Activated T-helper 1 cell treated with anti-CD3 and anti-CD28 coated beads, Interleukin-12 subunit alpha, Interleukin-12 subunit beta, Interleukin-2, Interleukin-4 antibody, amounts not matched to agents 30 ng/mL and 10 ng/mL and 1 ng/mL, durations not matched to agents 14 hours and 24 hours and 36 hours (primary cell): ENCODE data around the gene FASN. TPM values are rescaled to one million over a fixed set of nuclear protein-coding genes. Genes with fewer than 3 reads are reported as not detected.

Source experiments
- DNase-seq: peaks from one replicate; pipeline ENCODE4 v3.0.0; 2021; ENCODE audit warnings: low spot score
- H3K27ac Mint-ChIP-seq: one replicate; pipeline ENCODE4 v1.8.0; 2021; ENCODE audit warnings: mild to moderate bottlenecking, mixed read lengths
- H3K27me3 Mint-ChIP-seq: one replicate; pipeline ENCODE4 v1.8.0; 2022; ENCODE audit warnings: mild to moderate bottlenecking, moderate library complexity, mixed read lengths; ENCODE audit not compliant: insufficient read depth
- H3K36me3 Mint-ChIP-seq: one replicate; pipeline ENCODE4 v1.8.0; 2021; ENCODE audit warnings: low read depth, mixed read lengths
- H3K4me1 Mint-ChIP-seq: one replicate; pipeline ENCODE4 v1.8.0; 2021; ENCODE audit warnings: low read depth, mixed read lengths
- H3K4me3 Mint-ChIP-seq: one replicate; pipeline ENCODE4 v1.8.0; 2021; ENCODE audit warnings: mild to moderate bottlenecking, moderate library complexity, mixed read lengths
- H3K9me3 Mint-ChIP-seq: one replicate; pipeline ENCODE4 v1.8.0; 2021; ENCODE audit warnings: mixed read lengths
- intact Hi-C: fragments of 100-400 bp; cut with micrococcal nuclease; formaldehyde crosslinking; loops from one replicate; pipeline ENCODE4 v1.15.1; 2024
- total RNA-seq: library from RNA; stranded (reverse); gene quantifications from 2 replicates; pipeline ENCODE4 v1.2.3, GENCODE V29; 2022

FASN gene
- total RNA-seq, 1 donor from 2014 or later = 421 TPM

DNA sequence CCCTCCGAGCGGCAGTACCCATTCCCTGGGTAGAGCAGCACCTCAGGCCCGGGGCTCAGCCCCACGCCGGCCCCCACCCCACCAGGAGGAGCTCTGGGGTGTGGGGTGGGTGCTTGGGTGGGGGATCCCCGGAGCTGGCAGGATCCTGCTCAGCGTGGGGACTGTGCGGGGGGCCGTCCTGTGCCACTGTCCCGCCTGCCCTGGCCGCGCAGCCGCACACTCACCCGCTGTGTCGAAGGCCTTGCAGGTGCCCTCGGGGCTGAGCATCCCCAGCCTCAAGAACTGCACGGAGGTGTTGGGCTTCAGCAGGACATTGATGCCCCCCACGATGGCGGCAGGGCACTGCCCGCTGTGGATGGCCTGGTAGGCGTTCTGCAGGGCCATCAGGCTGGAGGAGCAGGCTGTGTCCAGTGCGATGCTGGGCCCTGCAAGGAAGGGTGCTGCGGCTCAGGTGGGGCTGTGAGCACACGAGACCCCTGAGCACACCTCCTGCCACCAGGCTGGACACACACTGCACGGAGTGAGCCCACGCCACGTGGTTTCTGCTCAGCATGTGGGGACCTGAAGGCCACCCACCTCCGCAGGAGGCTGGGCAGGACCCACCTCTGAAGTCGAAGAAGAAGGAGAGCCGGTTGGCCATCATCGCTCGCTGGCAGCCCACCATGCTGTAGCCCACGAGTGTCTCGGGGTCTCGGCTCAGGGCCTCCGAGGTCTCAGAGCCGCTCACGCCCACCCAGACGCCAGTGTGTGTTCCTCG, 4.9 kb downstream of the FASN start:
- no peaks in the 10 kb centered on the region for H3K4me1 Mint-ChIP-seq
- H3K36me3 Mint-ChIP-seq = peaks cover 15% of the 10 kb centered on the region
- no peak overlapping the region for H3K27ac Mint-ChIP-seq
- H3K9me3 Mint-ChIP-seq = no peaks in the 10 kb centered on the region
- no peak overlapping the region for H3K4me3 Mint-ChIP-seq
- intact Hi-C loops = no loop called here
- H3K27me3 Mint-ChIP-seq = no peaks in the 10 kb centered on the region
- no peak for DNase-seq

DNA sequence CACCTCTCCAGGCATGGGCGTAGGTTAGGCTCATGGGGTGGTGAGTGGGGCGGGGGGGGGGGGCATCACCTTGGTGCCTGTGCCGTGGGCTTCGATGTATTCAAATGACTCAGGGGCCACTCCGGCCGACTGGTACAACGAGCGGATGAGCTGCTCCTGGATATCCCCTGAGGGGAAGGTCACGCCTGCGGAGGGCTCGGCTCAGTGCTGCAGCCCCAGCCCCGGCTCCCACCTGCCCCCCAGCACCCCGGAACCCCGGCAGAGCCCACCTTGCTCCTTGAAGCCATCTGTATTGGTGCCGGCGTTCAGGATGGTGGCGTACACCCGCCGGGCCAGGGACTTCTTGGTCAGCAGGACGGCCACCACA, 5.4 kb downstream of the FASN start:
- Mint-ChIP-seq H3K4me3 (no peak overlapping the region), H3K36me3 (peaks cover 17% of the 10 kb centered on the region), H3K9me3 (no peaks in the 10 kb centered on the region), H3K27ac (no peak overlapping the region), H3K27me3 (no peaks in the 10 kb centered on the region), H3K4me1 (no peaks in the 10 kb centered on the region)
- DNase-seq = no peak
- intact Hi-C loops = no loop called here

DNA sequence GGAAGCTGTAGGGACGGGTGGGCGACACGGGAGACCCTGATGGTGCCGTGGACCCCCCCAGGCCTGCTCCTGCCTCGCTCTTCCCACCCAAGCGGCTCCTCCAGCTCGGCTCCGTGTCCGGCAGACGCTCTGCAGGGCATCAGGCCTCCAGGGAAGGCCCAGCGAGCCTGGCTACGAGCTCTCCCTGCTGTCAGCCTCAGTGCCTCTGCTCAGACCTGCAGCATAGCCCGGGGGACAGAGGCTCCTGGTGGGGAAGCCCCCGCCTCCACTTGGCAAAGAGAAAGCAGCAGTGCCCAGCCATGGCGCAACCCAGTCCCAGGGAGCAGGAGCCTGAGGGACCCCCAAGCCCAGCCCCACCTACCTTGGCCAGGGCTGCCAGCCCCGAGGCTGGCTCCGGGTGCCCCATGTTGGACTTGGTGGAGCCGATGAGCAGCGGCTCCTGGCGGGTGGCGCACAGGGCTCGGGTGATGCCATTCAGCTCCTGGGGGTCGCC, 5.9 kb downstream of the FASN start:
- intact Hi-C loops = no loop called here
- H3K4me3 Mint-ChIP-seq = no peak overlapping the region
- no peak for DNase-seq
- H3K9me3 Mint-ChIP-seq = no peaks in the 10 kb centered on the region
- H3K4me1 Mint-ChIP-seq = no peaks in the 10 kb centered on the region
- H3K27me3 Mint-ChIP-seq = no peaks in the 10 kb centered on the region
- H3K36me3 Mint-ChIP-seq = peaks cover 17% of the 10 kb centered on the region
- H3K27ac Mint-ChIP-seq = no peak overlapping the region

DNA sequence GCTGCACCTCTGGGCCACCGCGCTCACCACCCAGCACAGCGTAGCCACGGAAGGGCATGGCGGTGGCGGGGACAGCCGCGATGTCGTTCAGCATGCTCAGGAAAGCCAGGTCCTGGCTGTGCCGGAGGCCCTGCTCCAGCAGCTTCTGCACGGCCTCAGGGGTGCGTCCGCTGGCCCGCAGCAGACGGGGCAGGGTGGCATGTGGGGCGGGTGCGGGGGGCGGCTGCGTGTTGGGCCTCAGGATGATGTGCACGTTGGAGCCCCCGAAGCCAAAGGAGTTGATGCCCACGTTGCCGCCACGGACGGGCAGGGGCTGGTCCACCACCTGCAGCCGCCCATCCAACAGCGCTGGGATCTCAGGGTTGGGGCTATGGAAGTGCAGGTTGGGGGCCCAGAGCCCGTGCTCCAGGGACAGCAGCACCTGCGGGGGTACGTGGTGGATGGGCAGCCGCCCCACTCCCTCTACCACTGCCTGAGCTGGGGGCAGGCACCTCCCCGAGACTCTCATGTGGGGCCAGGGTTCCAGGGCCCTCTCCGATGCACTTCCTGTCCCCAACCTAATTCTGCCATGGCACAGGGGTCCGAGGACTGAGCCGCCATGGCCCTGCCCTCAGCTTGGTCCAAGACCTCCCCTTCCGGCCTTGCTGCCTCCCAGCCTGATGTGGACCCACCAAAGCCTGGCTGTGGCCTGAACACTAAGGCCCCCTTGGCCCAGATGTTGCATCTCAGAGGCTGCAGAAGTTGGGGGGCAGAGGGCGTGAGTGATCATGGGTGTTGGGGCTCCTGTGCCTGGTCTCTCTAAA, 6.6 kb downstream of the FASN start:
- Mint-ChIP-seq H3K27me3 (no peaks in the 10 kb centered on the region), H3K4me1 (no peaks in the 10 kb centered on the region), H3K27ac (no peak overlapping the region), H3K4me3 (no peak overlapping the region), H3K36me3 (peaks cover 17% of the 10 kb centered on the region), H3K9me3 (no peaks in the 10 kb centered on the region)
- DNase-seq = no peak
- intact Hi-C loops = no loop called here

DNA sequence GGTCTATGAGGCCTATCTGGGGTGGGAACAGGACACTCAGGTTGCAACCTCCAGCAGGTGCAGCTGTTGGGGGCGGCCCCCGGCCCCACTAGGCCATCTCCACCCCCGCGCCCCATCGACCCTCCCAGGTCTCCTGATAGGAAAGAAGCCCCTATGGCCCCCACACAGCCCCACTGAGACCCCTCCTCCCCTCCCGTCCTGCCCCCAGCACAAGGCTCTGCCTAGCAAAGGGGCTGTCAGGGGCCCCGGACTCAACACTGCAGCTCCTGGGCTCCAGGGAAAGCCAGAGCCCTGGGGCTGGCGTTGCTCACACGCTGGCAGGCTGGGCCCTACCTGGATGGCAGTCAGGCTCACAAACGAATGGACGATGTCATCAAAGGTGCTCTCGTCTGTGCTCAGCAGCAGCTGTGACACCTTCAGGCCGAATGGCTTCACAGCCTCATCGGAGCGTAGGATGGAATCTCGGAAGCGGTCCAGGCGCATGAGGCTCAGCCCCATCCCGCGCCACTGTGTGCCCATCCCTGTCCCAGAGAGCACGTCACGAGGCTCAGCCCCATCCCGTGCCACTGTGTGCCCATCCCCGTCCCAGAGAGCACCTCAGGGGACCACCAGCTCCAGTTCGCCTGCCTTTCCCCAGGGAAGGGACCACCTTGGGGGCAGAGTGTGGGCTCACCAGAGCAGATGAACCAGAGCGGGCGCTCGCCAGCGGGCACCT, 7.3 kb downstream of the FASN start:
- H3K4me1 Mint-ChIP-seq = no peaks in the 10 kb centered on the region
- no peaks in the 10 kb centered on the region for H3K9me3 Mint-ChIP-seq
- peaks cover 13% of the 10 kb centered on the region for H3K36me3 Mint-ChIP-seq
- DNase-seq = no peak
- no peak overlapping the region for H3K27ac Mint-ChIP-seq
- H3K27me3 Mint-ChIP-seq = no peaks in the 10 kb centered on the region
- intact Hi-C loops = no loop called here
- no peak overlapping the region for H3K4me3 Mint-ChIP-seq

DNA sequence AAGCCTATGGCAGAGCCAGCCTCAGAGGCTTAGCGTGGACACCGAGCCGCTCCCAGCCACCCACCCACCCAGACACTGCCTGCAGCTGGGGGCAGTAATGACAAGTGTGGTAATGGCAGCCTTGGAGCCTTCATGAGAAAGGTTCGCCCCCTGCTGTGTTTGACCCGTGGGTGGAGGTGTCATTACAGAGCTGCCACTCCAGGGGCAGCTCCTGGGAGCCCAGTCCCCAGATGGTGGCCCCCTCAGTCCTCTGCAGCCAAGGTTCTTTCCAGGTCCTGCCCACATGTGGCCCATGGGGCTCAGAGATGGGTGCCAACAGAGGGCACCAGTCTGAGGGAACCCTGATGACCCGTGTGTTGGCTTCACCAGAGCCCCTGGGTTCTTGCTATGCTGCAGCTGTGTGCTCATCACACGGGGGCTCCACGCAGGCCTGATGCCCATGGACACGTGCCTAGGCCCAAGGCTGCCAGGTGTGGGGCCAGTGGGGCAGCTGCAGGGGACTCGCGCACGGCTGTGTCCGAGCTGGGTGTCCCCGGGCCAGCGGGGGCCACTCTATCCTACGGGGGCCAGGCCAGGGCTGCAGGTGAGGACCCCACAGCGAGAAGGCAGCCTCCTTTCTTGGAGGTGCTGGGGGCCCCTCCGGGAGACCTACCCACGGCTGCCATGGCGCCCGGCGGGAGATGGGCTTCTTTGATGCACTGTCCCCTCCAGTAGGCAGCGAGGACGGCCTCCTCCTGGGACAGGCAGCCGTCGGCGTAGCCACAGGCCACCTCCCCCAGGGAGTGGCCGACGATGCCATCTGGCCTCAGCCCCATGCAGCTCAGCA, 8.1 kb downstream of the FASN start:
- no peaks in the 10 kb centered on the region for H3K4me1 Mint-ChIP-seq
- H3K9me3 Mint-ChIP-seq = no peaks in the 10 kb centered on the region
- no peak overlapping the region for H3K27ac Mint-ChIP-seq
- intact Hi-C loops = no loop called here
- peaks cover 13% of the 10 kb centered on the region for H3K36me3 Mint-ChIP-seq
- H3K27me3 Mint-ChIP-seq = no peaks in the 10 kb centered on the region
- no peak for DNase-seq
- H3K4me3 Mint-ChIP-seq = no peak overlapping the region

DNA sequence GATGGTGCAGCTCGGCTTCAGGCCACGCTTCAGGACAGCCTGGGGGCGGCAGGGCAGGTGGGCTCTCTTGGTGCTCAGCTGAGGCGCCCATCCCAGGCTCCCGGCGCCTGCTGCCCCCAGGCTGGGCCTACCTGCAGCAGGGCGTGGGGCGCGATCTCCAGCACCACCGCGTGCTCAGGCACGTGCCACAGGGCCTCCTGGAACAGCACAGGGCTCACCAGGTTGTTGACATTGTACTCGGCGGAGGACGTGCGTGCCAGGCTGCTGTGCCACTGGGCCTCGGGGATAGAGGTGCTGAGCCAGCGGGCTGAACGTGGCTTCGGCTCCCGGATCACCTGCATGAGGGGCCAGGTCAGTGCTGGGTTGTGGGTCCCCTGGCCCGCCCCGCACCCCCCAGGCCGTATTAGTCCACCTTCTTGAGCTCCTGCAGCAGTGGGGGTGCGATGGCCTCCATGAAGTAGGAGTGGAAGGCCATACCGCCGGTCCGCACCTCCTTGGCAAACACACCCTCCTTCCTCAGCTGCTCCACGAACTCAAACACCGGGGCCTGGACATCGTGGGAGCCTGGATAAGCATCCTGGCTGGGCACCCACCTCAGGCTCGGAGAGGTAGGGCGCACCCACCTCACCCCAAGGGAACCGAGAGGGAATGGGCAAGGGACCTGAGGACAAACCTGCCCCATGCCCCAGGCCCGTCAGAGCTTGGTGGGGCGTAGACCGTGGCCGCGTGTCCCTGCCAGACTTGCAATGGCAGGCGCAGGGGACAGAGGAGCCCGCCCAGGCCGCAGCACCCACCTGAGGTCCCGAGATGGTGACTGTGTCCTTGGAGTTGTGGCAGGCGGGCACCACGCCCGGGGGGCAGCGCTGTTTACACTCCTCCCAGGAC, 9.0 kb downstream of the FASN start:
- H3K9me3 Mint-ChIP-seq = no peaks in the 10 kb centered on the region
- H3K27me3 Mint-ChIP-seq = no peaks in the 10 kb centered on the region
- intact Hi-C loops = no loop called here
- H3K27ac Mint-ChIP-seq = no peak overlapping the region
- no peaks in the 10 kb centered on the region for H3K4me1 Mint-ChIP-seq
- H3K36me3 Mint-ChIP-seq = peaks cover 13% of the 10 kb centered on the region
- no peak for DNase-seq
- no peak overlapping the region for H3K4me3 Mint-ChIP-seq

DNA sequence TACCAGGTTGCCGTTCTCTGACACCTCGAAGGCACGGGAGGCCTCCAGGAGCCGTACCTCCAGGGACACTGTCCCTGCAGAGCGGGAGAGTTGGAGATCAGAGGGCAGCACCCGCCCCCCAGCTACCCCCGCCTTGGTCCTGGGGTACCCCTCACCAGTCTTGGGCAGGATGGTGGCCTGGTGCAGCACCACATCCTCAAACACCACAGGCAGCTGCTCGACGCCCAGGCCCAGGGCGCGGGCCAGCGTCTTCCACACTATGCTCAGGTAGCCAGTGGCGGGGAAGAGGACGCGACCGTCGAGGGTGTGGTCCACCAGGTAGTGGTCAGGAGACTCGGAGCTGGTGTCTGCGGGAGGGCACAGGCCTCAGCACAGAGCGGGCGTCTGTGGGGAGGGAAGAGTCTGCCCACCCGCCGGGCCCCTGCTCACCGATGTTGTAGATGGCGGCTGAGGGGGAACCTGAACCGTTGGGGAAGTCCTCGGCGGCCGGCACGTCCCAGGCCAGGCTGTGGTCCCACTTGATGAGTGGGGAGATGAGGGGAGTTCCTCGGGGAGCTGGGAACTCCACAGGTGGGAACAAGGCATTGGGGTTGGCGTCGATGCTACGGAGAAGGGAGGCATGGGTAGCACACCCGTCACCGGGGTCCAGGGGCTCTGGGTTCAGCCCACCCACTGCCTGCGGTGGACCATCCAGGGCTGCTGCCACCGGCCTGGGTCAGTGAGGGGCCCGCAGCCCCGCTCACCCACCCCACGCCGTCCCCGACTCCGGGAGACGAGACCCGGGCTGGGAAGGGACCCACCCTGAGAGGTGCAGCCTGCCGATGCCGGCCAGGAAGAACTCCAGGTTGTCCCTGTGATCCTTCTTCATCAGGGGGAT, 9.8 kb downstream of the FASN start:
- intact Hi-C loops = no loop called here
- DNase-seq = no peak
- Mint-ChIP-seq H3K36me3 (peaks cover 11% of the 10 kb centered on the region), H3K27ac (no peak overlapping the region), H3K4me1 (no peaks in the 10 kb centered on the region), H3K4me3 (no peak overlapping the region), H3K27me3 (no peaks in the 10 kb centered on the region), H3K9me3 (no peaks in the 10 kb centered on the region)

DNA sequence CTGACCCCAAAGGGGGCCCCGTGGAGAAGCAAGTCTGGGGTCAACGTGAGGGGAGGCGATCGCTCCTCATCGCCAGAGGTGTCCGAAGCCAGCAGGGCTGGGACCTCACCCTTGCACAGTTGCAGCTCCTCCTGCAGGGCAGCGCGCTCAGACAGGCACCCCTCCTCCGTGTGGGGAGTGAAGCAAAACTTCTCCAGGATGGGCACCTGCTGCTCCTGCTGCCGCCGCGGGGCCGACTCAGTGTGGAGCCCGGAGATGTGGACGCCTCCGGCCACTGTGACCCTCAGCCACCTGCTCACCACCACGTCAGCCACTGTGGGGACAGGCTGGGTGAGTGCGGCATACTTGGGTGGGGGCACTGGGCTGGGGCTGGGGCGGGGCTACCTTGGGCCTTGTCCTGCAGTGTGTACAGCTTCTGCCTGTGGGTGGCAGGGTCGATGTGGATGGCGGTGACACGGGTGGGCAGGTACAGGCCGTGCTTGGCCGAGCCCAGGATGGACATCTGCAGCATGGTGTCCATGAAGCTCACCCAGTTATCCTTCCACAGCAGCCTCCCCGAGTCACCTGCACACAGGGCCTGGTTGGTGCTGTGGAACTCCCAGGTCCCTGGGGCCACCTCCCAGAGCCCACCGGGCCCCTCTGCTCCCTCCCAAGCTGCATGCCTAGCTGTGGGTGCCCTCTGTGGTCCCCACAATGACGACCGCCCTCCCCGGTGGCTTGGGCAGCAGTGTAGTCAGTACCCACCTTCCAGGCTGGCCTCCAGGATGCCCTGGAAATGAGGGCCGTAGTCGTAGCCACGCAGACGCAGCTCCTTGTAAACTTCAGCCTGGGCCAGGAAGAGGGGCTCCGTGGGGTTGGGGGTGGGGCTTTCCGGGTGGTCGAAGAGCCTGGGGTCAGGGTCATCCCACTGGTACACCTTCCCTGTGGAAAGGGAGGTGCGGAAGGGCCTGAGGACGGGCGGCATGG, 10.8 kb downstream of the FASN start:
- Mint-ChIP-seq H3K36me3 (peaks cover 13% of the 10 kb centered on the region), H3K4me3 (no peak overlapping the region), H3K27me3 (no peaks in the 10 kb centered on the region), H3K9me3 (no peaks in the 10 kb centered on the region), H3K27ac (no peak overlapping the region), H3K4me1 (no peaks in the 10 kb centered on the region)
- DNase-seq = no peak
- intact Hi-C loops = no loop called here

DNA sequence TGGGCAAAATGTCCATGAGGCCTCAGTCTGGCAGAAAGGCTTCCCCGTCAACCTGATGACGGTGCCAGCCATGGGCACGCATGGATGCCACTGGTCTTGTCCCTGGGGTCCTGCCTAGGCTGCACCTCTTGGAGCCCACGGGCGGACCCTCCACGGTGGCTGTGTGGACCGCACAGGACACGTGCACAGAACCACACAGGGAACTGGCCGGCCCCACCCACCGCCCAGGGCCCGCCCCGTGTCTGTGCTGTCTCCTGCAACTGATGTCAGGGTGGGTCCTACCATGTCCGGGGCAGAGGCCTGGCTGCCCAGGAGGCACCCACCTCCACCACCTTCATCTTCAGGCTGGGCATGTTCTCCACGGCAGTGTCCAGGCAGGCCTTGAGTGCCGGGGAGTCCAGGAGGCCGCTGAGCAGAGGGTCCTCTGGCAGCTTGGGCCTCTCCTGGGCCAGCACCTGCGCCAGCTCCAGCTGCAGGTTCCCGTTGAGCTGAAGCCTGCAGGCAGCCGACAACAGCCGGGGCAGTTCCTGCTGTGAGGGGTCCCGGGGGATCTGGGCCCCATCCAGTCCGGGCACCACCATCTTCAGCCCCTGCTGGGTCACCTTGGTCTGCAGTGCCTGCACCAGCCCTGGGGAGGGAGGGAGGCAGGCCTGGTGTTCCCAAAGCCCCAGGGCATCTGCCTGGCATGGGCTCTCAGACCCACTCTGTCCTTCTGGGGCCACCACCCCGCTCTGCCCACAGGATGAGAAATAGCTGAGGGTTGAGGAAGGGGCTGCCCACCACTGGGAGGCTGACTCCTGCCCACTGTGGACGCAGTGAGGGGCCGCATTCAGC, 11.9 kb downstream of the FASN start:
- intact Hi-C loops = no loop called here
- H3K27me3 Mint-ChIP-seq = no peaks in the 10 kb centered on the region
- DNase-seq = no peak
- H3K4me1 Mint-ChIP-seq = no peaks in the 10 kb centered on the region
- no peaks in the 10 kb centered on the region for H3K9me3 Mint-ChIP-seq
- peaks cover 11% of the 10 kb centered on the region for H3K36me3 Mint-ChIP-seq
- no peak overlapping the region for H3K4me3 Mint-ChIP-seq
- H3K27ac Mint-ChIP-seq = no peak overlapping the region
